ENCODE results near the gene PHACTR1. TPM values are rescaled to one million over a fixed set of nuclear protein-coding genes. Genes with fewer than 3 reads are reported as not detected.

Gene PHACTR1
- total and polyA plus RNA-seq, 3 experiments from 2014 or later, result 0.04 to 0.38 (median 0.04) TPM

DNA sequence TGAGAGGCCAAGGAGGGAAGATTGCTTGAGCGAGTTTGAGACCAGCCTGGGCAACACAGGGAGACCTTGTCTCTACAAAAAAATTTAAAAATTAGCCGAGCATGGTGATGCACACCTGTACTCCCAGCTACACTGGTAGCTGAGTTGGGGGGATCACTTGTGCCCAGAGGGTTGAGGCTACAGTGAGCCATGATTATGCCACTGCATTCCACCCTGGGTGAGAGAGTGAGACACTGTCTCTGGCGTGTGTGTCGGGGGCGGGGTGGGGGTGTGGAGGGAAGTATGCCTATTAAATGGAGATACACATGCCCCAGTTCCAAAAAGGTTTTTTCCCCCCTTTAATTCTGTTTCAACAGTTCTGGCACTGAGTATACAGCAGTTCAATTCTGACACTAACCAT lies 388.6 kb downstream of the PHACTR1 start:
- no peak for DNase-seq
- POLR2A ChIA-PET, result no interaction called here
- no peaks in the 10 kb centered on the region for H3K36me3 Mint-ChIP-seq
- H3K27me3 Mint-ChIP-seq, result peaks cover 6 to 28% of the 10 kb centered on the region in 2 donors
- Histone ChIP-seq H3K4me3 (ENCODE audit: low read length) (no peak overlapping the region), H3K4me1 (ENCODE audit: insufficient read depth, low read length) (no peaks in the 10 kb centered on the region), H3K27me3 (ENCODE audit: insufficient read depth, low read length, poor library complexity, severe bottlenecking) (no peaks in the 10 kb centered on the region), H3K27ac (ENCODE audit: low read depth, low read length) (no peak overlapping the region), H3K36me3 (ENCODE audit: insufficient read depth, low read length) (no peaks in the 10 kb centered on the region), H3K9me3 (ENCODE audit: low read length) (no peaks in the 10 kb centered on the region)
- H3K4me1 Mint-ChIP-seq, result no peaks in the 10 kb centered on the region
- no peak overlapping the region for H3K4me3 Mint-ChIP-seq
- CTCF ChIA-PET, result no interaction called here
- no peak overlapping the region for H3K27ac Mint-ChIP-seq
- peaks cover 0 to 2% (median 0%) of the 10 kb centered on the region in 5 donors for H3K9me3 Mint-ChIP-seq

DNA sequence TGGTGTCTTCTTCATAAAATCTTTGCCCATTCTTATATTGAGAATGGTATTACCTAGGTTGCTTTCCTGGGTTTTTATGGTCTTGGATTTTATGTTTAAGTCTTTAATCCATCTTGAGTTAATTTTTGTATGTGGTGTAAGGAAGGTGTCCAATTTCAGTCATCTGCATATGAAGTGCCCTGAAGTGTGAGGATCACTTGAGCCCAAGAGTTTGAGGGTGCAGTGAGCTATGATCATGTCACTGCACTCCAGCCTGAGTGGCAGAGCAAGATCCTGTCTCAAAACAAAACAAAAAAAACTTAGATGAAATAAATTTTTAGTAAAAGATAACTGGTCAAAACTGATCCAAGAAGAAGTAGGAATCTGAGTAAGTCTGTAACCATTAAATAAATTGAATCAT lies 396.4 kb downstream of the PHACTR1 start:
- CTCF ChIA-PET, result no interaction called here
- H3K27ac ChIP-seq (ENCODE audit: low read depth, low read length), result no peak overlapping the region
- no peak overlapping the region for H3K27ac Mint-ChIP-seq
- H3K27me3 Mint-ChIP-seq, result peaks cover 8 to 57% of the 10 kb centered on the region in 2 donors
- no peaks in the 10 kb centered on the region for H3K36me3 ChIP-seq (ENCODE audit: insufficient read depth, low read length)
- POLR2A ChIA-PET, result no interaction called here
- H3K9me3 ChIP-seq (ENCODE audit: low read length), result no peaks in the 10 kb centered on the region
- no peak for DNase-seq
- no peaks in the 10 kb centered on the region for H3K4me1 ChIP-seq (ENCODE audit: insufficient read depth, low read length)
- H3K9me3 Mint-ChIP-seq, result peaks cover 3 to 8% (median 4%) of the 10 kb centered on the region in 5 donors
- no peak overlapping the region for H3K4me3 Mint-ChIP-seq
- no peaks in the 10 kb centered on the region for H3K4me1 Mint-ChIP-seq
- peaks cover 0 to 2% (median 0%) of the 10 kb centered on the region in 3 donors for H3K36me3 Mint-ChIP-seq
- no peak overlapping the region for H3K4me3 ChIP-seq (ENCODE audit: low read length)
- H3K27me3 ChIP-seq (ENCODE audit: insufficient read depth, low read length, poor library complexity, severe bottlenecking), result no peaks in the 10 kb centered on the region

DNA sequence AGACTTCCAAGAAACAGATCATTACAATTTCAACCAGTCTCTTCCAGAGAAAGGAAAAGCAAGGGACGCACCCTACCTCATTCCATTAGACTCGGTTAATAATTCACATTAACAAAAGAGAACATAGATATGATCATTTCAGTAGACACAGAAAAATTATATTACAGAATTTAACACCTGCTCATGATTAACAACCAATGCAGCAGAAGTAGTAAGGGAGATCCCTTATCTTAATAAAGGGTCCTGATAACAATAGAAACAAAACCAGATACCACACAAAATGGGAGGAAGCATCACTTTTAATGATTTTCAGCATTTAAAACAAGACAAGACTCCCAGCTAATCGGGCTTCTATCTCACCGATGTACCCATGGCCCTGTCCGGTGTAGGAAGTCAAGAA lies 396.8 kb downstream of the PHACTR1 start:
- Histone ChIP-seq H3K9me3 (ENCODE audit: low read length) (no peaks in the 10 kb centered on the region), H3K4me3 (ENCODE audit: low read length) (no peak overlapping the region), H3K27ac (ENCODE audit: low read depth, low read length) (no peak overlapping the region), H3K27me3 (ENCODE audit: insufficient read depth, low read length, poor library complexity, severe bottlenecking) (no peaks in the 10 kb centered on the region), H3K36me3 (ENCODE audit: insufficient read depth, low read length) (no peaks in the 10 kb centered on the region), H3K4me1 (ENCODE audit: insufficient read depth, low read length) (no peaks in the 10 kb centered on the region)
- DNase-seq, result no peak
- Mint-ChIP-seq H3K27ac (no peak overlapping the region), H3K9me3 (peaks cover 3 to 8% (median 4%) of the 10 kb centered on the region in 5 donors), H3K36me3 (peaks cover 0 to 2% (median 0%) of the 10 kb centered on the region in 3 donors), H3K4me1 (no peaks in the 10 kb centered on the region), H3K27me3 (peaks cover 8 to 58% of the 10 kb centered on the region in 2 donors), H3K4me3 (no peak overlapping the region)
- POLR2A ChIA-PET, result no interaction called here
- CTCF ChIA-PET, result no interaction called here

DNA sequence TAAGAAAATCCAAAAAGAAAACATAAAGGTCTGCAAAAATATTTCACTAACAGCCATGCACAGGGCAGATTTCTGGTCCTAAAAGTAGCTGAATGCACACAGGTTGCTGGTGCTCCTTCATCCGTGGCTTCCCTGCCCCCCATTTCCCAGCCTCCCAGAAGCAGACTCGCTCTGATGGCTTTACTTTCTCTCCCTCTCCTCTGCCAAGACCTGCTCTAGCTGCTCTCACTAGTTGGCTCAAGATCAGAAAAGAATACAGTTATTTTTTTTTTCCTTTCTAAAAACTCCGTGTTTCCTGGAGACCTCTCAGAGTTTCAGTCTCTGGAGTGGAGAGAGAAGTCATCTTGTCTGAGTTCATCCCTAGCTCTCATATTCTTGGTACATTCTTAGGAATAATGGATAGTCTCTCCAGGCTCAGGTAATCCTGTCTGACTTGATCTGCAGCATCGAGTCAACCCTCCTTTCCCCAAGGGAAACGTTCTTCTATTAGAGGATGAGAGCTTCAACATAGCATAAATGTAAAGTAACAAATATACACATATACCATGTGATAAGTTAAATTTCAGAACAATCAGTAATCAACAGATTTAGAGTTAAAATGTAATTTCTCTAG lies 397.5 kb downstream of the PHACTR1 start:
- H3K4me1 Mint-ChIP-seq, result no peaks in the 10 kb centered on the region
- POLR2A ChIA-PET, result no interaction called here
- H3K9me3 ChIP-seq (ENCODE audit: low read length), result no peaks in the 10 kb centered on the region
- no peak overlapping the region for H3K4me3 Mint-ChIP-seq
- peaks cover 0 to 2% (median 0%) of the 10 kb centered on the region in 3 donors for H3K36me3 Mint-ChIP-seq
- no peaks in the 10 kb centered on the region for H3K36me3 ChIP-seq (ENCODE audit: insufficient read depth, low read length)
- H3K27me3 ChIP-seq (ENCODE audit: insufficient read depth, low read length, poor library complexity, severe bottlenecking), result no peaks in the 10 kb centered on the region
- H3K4me1 ChIP-seq (ENCODE audit: insufficient read depth, low read length), result no peaks in the 10 kb centered on the region
- H3K27ac ChIP-seq (ENCODE audit: low read depth, low read length), result no peak overlapping the region
- H3K4me3 ChIP-seq (ENCODE audit: low read length), result no peak overlapping the region
- no peak overlapping the region for H3K27ac Mint-ChIP-seq
- H3K9me3 Mint-ChIP-seq, result peaks cover 3 to 8% (median 4%) of the 10 kb centered on the region in 5 donors
- DNase-seq, result no peak
- CTCF ChIA-PET, result no interaction called here
- H3K27me3 Mint-ChIP-seq, result peaks cover 8 to 58% of the 10 kb centered on the region in 2 donors

DNA sequence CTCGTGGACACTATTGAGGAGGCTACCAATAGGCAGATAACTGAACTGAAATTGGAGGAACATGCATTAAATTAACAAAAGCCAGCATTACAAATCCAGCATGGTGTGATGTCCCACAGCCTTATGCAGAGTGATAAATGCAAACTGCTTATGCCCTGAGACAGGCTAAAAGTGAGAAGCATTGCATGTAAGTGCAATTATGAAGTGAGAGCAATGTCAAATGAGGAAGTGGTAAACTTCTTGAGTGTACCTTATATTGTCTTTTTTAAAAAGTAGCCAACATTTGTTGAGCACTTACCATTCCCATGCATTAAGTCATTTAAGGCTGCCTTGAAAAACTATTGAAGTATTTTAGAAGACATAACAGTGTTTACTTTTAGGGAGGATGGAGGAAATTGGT lies 399.6 kb downstream of the PHACTR1 start:
- POLR2A ChIA-PET, result no interaction called here
- Mint-ChIP-seq H3K27me3 (peaks cover 10 to 59% of the 10 kb centered on the region in 2 donors), H3K27ac (no peak overlapping the region), H3K4me3 (no peak overlapping the region), H3K36me3 (no peaks in the 10 kb centered on the region), H3K9me3 (peaks cover 0 to 8% (median 3%) of the 10 kb centered on the region in 5 donors), H3K4me1 (no peaks in the 10 kb centered on the region)
- no peaks in the 10 kb centered on the region for H3K4me1 ChIP-seq (ENCODE audit: insufficient read depth, low read length)
- H3K9me3 ChIP-seq (ENCODE audit: low read length), result no peaks in the 10 kb centered on the region
- CTCF ChIA-PET, result no interaction called here
- no peak for DNase-seq
- no peaks in the 10 kb centered on the region for H3K36me3 ChIP-seq (ENCODE audit: insufficient read depth, low read length)
- no peaks in the 10 kb centered on the region for H3K27me3 ChIP-seq (ENCODE audit: insufficient read depth, low read length, poor library complexity, severe bottlenecking)
- no peak overlapping the region for H3K27ac ChIP-seq (ENCODE audit: low read depth, low read length)
- H3K4me3 ChIP-seq (ENCODE audit: low read length), result no peak overlapping the region

DNA sequence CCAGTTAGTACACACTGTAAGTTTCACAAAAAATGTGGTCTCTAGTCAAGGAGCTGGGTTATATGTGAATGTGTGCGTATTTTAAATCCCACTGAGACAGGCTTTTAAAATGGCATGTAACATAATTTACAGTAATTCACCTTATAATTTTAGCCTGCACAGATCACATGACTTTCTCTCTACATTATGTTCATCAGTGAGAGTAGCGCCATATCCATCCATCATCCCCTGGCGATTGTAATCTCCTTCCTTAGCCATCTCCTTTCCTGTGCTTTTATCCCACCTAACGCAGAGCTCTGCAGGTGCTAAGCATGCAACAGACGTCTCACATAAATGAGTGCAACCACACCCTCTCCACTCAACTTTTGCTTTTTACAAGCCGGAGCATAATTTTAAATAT lies 401.0 kb downstream of the PHACTR1 start:
- Mint-ChIP-seq H3K4me1 (no peaks in the 10 kb centered on the region), H3K4me3 (no peak overlapping the region), H3K36me3 (no peaks in the 10 kb centered on the region), H3K9me3 (peaks cover 0 to 3% (median 0%) of the 10 kb centered on the region in 5 donors), H3K27me3 (peaks cover 8 to 55% of the 10 kb centered on the region in 2 donors), H3K27ac (no peak overlapping the region)
- Histone ChIP-seq H3K4me3 (ENCODE audit: low read length) (no peak overlapping the region), H3K27me3 (ENCODE audit: insufficient read depth, low read length, poor library complexity, severe bottlenecking) (no peaks in the 10 kb centered on the region), H3K27ac (ENCODE audit: low read depth, low read length) (no peak overlapping the region), H3K36me3 (ENCODE audit: insufficient read depth, low read length) (no peaks in the 10 kb centered on the region), H3K9me3 (ENCODE audit: low read length) (no peaks in the 10 kb centered on the region), H3K4me1 (ENCODE audit: insufficient read depth, low read length) (no peaks in the 10 kb centered on the region)
- DNase-seq, result no peak
- POLR2A ChIA-PET, result no interaction called here
- CTCF ChIA-PET, result no interaction called here

DNA sequence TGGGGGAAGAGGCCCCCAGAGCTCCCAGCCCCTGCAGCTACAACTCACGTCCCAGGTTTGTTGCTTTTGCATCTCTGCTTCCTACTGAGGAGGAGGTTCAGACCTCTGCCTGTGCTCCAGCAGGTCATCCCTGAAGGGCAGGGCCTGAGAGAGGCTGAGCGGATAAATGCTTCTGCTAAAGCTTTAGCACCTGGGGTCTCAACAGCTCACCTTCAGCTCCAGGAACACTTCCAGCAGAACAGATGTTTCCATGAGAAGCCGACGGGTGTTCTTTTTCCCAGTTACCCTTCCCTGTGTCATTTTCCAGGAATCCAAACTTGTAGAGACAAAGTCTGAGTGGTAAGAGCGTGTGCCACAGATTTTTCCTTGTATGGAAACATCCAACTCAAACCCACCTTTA lies 403.0 kb downstream of the PHACTR1 start:
- H3K27ac ChIP-seq (ENCODE audit: low read depth, low read length), result no peak overlapping the region
- H3K4me1 ChIP-seq (ENCODE audit: insufficient read depth, low read length), result no peaks in the 10 kb centered on the region
- no peaks in the 10 kb centered on the region for H3K27me3 ChIP-seq (ENCODE audit: insufficient read depth, low read length, poor library complexity, severe bottlenecking)
- no peak for DNase-seq
- Mint-ChIP-seq H3K9me3 (no peaks in the 10 kb centered on the region), H3K27me3 (peaks cover 12 to 57% of the 10 kb centered on the region in 2 donors), H3K36me3 (no peaks in the 10 kb centered on the region), H3K27ac (no peak overlapping the region), H3K4me1 (no peaks in the 10 kb centered on the region), H3K4me3 (no peak overlapping the region)
- ChIA-PET POLR2A (no interaction called here), CTCF (no interaction called here)
- H3K36me3 ChIP-seq (ENCODE audit: insufficient read depth, low read length), result no peaks in the 10 kb centered on the region
- H3K4me3 ChIP-seq (ENCODE audit: low read length), result no peak overlapping the region
- no peaks in the 10 kb centered on the region for H3K9me3 ChIP-seq (ENCODE audit: low read length)

DNA sequence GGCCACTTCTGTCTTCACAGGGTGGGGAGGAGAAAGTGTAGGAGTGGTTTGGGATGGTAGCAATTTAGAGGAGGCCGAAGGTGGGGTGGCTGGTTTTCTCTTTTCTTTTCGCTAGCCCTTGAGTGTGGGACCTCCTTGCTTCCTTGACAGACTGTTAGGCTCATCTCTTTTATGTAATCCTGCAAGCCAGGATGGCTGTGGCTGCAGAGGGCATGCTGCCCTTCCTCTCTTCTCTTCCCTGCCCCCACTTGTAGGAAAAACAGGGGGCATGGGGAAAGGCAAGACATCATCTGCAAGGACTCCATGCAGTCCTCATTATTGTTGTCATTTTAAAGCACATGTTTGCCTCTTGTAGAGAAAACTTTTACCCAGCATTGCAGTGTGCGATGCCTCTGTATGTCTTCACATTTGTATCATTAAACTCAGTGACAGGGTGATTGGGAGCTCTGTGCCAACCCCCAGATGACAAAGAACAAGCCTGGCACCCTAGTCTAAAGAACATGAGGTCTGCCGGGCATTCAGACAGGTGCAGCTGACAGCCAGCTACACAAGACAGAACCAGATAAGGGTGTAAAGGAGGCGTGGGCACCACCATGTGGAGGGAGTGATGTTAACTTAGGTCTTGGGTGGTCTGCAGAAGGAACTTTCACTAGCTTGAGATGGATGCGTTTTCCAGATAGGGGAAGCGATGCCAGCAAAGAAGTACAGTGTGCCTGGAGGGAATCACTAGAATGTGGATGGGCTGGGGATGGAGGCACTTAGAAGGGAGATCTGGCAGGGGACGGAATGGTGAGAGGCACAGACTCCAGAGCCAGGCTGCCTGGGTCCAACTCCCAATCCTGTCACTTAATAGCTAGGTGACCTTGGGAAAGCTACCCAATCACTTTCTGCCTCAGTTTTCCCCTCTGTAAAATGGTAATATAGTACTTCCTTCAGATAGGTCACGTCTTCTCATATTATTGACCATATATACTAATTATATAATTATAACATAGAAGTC lies 404.2 kb downstream of the PHACTR1 start:
- Histone ChIP-seq H3K36me3 (ENCODE audit: insufficient read depth, low read length) (no peaks in the 10 kb centered on the region), H3K4me3 (ENCODE audit: low read length) (no peak overlapping the region), H3K27me3 (ENCODE audit: insufficient read depth, low read length, poor library complexity, severe bottlenecking) (no peaks in the 10 kb centered on the region), H3K9me3 (ENCODE audit: low read length) (no peaks in the 10 kb centered on the region), H3K4me1 (ENCODE audit: insufficient read depth, low read length) (no peaks in the 10 kb centered on the region), H3K27ac (ENCODE audit: low read depth, low read length) (no peak overlapping the region)
- H3K4me3 Mint-ChIP-seq, result no peak overlapping the region
- H3K27ac Mint-ChIP-seq, result no peak overlapping the region
- peaks cover 14 to 55% of the 10 kb centered on the region in 2 donors for H3K27me3 Mint-ChIP-seq
- POLR2A ChIA-PET, result no interaction called here
- no peaks in the 10 kb centered on the region for H3K9me3 Mint-ChIP-seq
- DNase-seq, result no peak
- CTCF ChIA-PET, result no interaction called here
- no peaks in the 10 kb centered on the region for H3K36me3 Mint-ChIP-seq
- H3K4me1 Mint-ChIP-seq, result no peaks in the 10 kb centered on the region

All from CD8-positive, alpha-beta memory T cell (primary cell).